RCC 7860 (cell line): ENCODE results near the gene LIPK.

Experiments
- DNase-seq: peaks from one replicate; pipeline ENCODE4 v3.0.0-alpha.2; 2015; ENCODE audit warnings: low spot score
- FAIRE-seq: peaks from 2 replicates; lab custom pipeline; 2012; peaks lifted over from hg19 to GRCh38; lab: Jason Lieb, UNC

LIPK gene

GRCh38 chr10:88781206-88781605, 75.2 kb downstream of the LIPK start:
- DNase-seq (no peak), FAIRE-seq (no peak)

GRCh38 chr10:88782222-88782621, 76.2 kb downstream of the LIPK start:
- DNase-seq (no peak), FAIRE-seq (no peak)

- FAIRE-seq (no peak), DNase-seq (no peak)
Measured at GRCh38 chr10:88783724-88784123, 77.7 kb downstream of the LIPK start.

GRCh38 chr10:88786032-88786770, 80.2 kb downstream of the LIPK start:
- DNase-seq = no peak
- FAIRE-seq = no peak

GRCh38 chr10:88787463-88787862, 81.4 kb downstream of the LIPK start:
- FAIRE-seq = no peak
- no peak for DNase-seq

GRCh38 chr10:88788924-88789323, 82.9 kb downstream of the LIPK start:
- no peak for DNase-seq
- FAIRE-seq = no peak

- peak; percentile 59 for FAIRE-seq
- DNase-seq = peak; percentile 6
Measured at GRCh38 chr10:88791924-88792323, 85.9 kb downstream of the LIPK start.

GRCh38 chr10:88792661-88793060, 86.6 kb downstream of the LIPK start:
- DNase-seq = peak; percentile 44
- FAIRE-seq = peak; percentile 80

- peak; percentile 44 for DNase-seq
- FAIRE-seq = peak; percentile 95
Measured at GRCh38 chr10:88793712-88794299, 87.8 kb downstream of the LIPK start.

- DNase-seq = no peak
- no peak for FAIRE-seq
Measured at GRCh38 chr10:88794731-88795130, 88.7 kb downstream of the LIPK start.

GRCh38 chr10:88800152-88801125, 94.4 kb downstream of the LIPK start:
- DNase-seq (no peak), FAIRE-seq (no peak)
